ENCODE results near the gene ARHGAP45. TPM values are rescaled to one million over a fixed set of nuclear protein-coding genes. Genes with fewer than 3 reads are reported as not detected.
A peak's percentile ranks its signal among the peaks of the same experiment; 100 is the strongest.

The ARHGAP45 gene
- total and polyA plus RNA-seq, 9 of the 15 experiments (the other 6 are each of a cell fraction or from before 2014, with no cell fraction given) = 0.08 to 22.1 (median 4.2) TPM

DNA sequence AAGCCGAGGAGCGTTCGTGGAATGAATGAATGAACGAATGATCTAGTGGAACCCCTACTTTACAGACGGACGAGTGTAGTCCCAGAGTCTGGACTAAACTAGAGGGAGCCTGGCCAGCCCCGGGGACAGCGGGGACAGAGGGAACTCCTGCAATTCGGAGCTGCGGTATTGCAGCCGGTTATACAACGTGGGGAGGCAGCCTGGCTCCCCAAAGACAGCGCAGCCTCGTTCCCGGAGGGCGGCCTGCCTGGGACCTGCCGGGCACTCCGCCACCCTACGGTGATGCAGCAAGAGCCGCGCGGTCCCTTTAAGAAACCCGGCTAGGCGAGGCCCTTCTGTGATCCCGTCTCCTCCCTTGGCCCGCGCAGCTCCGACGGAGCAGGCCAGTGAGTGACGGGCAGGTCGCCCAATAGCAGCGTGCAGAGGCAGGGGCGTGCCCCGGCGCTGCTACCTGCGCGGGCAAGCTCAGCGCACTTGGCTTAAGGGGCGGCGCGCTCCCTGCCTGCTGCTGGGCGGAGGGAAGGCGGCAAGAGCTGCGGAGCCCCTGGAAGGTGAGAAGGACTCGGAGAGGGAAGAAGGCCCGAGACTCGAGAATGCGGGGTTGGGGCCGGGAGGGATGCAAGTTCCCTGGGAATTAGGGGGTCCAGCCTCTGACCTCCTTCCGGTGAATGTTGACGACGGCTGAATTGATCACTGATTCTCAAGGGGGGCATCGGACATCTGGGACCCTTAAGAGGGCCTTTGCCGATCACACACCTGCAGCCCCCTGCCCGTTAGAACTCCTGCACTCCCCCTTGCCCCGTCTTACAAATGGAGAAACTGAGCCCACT, 27.1 kb upstream of the ARHGAP45 start, which contains the start of gene ABCA7 (continued):
- TF ChIP-seq KLF13 (tag; IDR thresholded peaks at IDR 0.05; ENCODE audit: borderline replicate concordance, low read depth) (0 out of 2 replicates have a peak, but pooled peaks have one; percentile 51), KAT2B (IDR thresholded peaks at IDR 0.05; ENCODE audit: low read depth, low read length) (no peak), FOXK1 (CRISPR knock-in tag; IDR thresholded peaks at IDR 0.05; ENCODE audit: borderline replicate concordance) (0 out of 2 replicates have a peak, but pooled peaks have one; percentile 9), SRF (CRISPR knock-in tag; IDR thresholded peaks at IDR 0.05) (peak in 1 of 2 experiments; percentile 80; a peak in 2 of 4 replicates), RBFOX2 (IDR thresholded peaks at IDR 0.05; ENCODE audit: low read depth, low read length) (peak; percentile 76), ATF7 (IDR thresholded peaks at IDR 0.05) (peak; percentile 83), DPF2 (IDR thresholded peaks at IDR 0.05) (no peak), ZNF780A (CRISPR knock-in tag; IDR thresholded peaks at IDR 0.05) (0 out of 2 replicates have a peak, but pooled peaks have one; percentile 15), TFAP4 (CRISPR knock-in tag; IDR thresholded peaks at IDR 0.05; ENCODE audit: borderline replicate concordance) (peak; percentile 77; the same call in 1 of the 2 replicates), MTA3 (IDR thresholded peaks at IDR 0.05; ENCODE audit: borderline replicate concordance) (peak; percentile 75; the same call in 1 of the 2 replicates), HNRNPLL (IDR thresholded peaks at IDR 0.05; ENCODE audit: low read depth, low read length, poor library complexity, severe bottlenecking) (peak; percentile 92), ZBTB17 (CRISPR knock-in tag; IDR thresholded peaks at IDR 0.05) (peak; percentile 31; the same call in 1 of the 2 replicates), TARDBP (IDR thresholded peaks at IDR 0.05) (no peak; the same call in 1 of the 2 replicates), RHOXF2B (CRISPR knock-in tag; conservative IDR thresholded peaks at IDR 0.05) (no peak), NEUROD1 (IDR thresholded peaks at IDR 0.05; ENCODE audit: borderline replicate concordance, low read depth, low read length, partially characterized antibody) (peak; percentile 87), ZNF589 (CRISPR knock-in tag; IDR thresholded peaks at IDR 0.05; ENCODE audit: low read depth) (no peak), TEAD2 (tag; IDR thresholded peaks at IDR 0.05) (no peak), FOXK2 (conservative IDR thresholded peaks at IDR 0.05 in 1 of 2, IDR thresholded peaks at IDR 0.05 in 1 of 2; ENCODE audit: low read depth in 2 of 2) (peak in 1 of 2 experiments; percentile 44; a peak in 2 of 4 replicates), HDGF (IDR thresholded peaks at IDR 0.05) (no peak), ZFX (CRISPR knock-in tag; IDR thresholded peaks at IDR 0.05) (peak; percentile 67), YY1 (IDR thresholded peaks at IDR 0.05; ENCODE audit: borderline replicate concordance in 1 of 3, control insufficient read depth in 1 of 3, extremely low read depth in 1 of 3, insufficient read depth in 3 of 3, insufficient read length in 1 of 3, insufficient replicate concordance in 2 of 3, low read depth in 1 of 3, low read length in 2 of 3) (peak in 1 of 3 experiments; percentile 20), SP2 (IDR thresholded peaks at IDR 0.05; ENCODE audit: extremely low read depth, low read depth, low read length, poor library complexity, severe bottlenecking) (peak; percentile 90)
- TF ChIP-seq, protein P1, sequence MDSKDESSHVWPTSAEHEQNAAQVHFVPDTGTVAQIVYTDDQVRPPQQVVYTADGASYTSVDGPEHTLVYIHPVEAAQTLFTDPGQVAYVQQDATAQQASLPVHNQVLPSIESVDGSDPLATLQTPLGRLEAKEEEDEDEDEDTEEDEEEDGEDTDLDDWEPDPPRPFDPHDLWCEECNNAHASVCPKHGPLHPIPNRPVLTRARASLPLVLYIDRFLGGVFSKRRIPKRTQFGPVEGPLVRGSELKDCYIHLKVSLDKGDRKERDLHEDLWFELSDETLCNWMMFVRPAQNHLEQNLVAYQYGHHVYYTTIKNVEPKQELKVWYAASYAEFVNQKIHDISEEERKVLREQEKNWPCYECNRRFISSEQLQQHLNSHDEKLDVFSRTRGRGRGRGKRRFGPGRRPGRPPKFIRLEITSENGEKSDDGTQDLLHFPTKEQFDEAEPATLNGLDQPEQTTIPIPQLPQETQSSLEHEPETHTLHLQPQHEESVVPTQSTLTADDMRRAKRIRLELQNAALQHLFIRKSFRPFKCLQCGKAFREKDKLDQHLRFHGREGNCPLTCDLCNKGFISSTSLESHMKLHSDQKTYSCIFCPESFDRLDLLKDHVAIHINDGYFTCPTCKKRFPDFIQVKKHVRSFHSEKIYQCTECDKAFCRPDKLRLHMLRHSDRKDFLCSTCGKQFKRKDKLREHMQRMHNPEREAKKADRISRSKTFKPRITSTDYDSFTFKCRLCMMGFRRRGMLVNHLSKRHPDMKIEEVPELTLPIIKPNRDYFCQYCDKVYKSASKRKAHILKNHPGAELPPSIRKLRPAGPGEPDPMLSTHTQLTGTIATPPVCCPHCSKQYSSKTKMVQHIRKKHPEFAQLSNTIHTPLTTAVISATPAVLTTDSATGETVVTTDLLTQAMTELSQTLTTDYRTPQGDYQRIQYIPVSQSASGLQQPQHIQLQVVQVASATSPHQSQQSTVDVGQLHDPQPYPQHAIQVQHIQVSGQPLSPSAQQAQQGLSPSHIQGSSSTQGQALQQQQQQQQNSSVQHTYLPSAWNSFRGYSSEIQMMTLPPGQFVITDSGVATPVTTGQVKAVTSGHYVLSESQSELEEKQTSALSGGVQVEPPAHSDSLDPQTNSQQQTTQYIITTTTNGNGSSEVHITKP (IDR thresholded peaks at IDR 0.05; ENCODE audit: partially characterized antibody) = peak; percentile 95
